ENCODE measurements around the gene ISYNA1. TPM values are rescaled to one million over a fixed set of nuclear protein-coding genes. Genes with fewer than 3 reads are reported as not detected.
A peak's percentile ranks its signal among the peaks of the same experiment; 100 is the strongest.

The ISYNA1 gene
- total and polyA plus RNA-seq, 10 donors = 31.7 to 82.3 (median 45.4) TPM

DNA sequence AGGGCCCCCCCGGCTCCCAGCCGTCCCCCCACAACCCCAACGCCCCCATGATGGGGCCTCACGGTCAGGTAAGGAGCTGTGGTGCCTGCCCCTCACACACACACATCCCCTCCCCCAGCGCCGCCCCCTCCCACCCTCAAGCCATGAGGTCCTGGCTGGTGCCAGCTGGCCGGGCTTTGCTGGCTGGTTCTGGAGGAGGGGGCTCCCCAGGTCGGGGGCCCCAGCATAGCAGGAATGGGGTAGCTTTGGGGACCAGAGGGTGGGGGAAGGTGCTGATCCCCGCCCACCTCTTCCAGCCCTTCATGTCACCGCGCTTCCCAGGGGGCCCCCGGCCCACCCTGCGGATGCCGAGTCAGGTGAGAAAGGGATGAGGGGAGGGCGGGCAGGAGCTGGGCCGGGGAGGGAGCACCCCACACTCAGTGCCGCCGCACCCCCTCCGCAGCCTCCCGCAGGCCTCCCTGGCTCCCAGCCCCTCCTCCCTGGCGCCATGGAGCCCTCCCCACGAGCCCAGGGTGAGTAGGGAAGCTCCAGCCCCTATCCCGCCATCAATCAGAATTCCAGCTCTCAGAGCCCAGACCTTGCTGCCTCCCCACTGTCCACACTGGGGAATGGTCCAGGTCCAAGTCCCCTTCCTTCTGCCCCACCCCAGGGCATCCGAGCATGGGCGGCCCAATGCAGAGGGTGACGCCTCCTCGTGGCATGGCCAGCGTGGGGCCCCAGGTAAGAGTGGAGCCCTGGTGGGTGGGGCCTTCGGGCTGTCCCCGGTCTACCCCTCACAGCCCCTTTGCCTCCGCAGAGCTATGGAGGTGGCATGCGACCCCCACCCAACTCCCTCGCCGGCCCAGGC lies 6.4 kb downstream of the ISYNA1 start:
- peak in 1 of 3 donors; percentile 42 for TF ChIP-seq POLR2AphosphoS5 (IDR thresholded peaks at IDR 0.05)
- TF ChIP-seq POLR2A (IDR thresholded peaks at IDR 0.05) = no peak

DNA sequence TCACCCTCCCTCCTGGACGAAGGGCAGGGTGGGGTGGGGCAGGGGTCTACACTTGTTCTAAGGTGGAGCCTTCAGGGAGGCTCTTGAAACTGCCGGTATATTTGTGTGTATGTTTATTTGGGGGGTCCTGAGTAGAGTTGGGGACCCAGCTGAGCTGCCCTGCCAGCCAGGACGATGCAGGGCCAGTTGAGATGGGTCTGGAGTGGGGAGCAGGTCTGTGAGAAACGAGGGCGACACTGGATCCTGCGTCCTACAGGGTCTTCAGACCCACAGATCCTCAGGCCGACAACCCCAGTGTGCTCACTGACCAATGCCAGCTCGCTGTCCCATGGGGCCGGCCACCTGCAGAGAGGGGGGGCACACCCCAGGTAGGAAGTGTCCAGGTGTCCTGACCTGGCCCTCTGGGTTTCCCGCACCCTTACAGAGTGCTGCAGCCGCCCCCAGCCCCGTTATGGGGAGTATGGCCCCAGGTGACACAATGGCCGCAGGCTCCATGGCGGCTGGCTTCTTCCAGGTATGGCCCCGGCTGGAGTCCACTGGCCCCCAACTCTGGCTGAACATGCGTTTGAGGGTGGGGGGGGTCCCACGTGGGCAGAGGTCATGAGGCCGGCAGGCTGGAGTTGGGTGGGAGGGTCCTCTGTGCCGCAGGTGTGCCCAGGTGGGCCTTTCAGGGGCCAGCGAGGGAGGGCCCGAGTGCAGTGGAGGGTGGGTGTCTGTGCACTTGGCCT lies 7.4 kb downstream of the ISYNA1 start:
- DNase-seq = no peak
- Histone ChIP-seq H3K9me3 (no peaks in the 10 kb centered on the region), H3K4me1 (peaks cover 25 to 99% (median 74%) of the 10 kb centered on the region in 6 donors), H3K27ac (peak overlapping the region in 3 of 8 donors; percentile 84 to 92 (median 90)), H3K4me3 (no peak overlapping the region), H3K27me3 (replicated peaks in 1 of 7) (peaks cover 0 to 25% (median 0%) of the 10 kb centered on the region in 7 donors), H3K36me3 (peaks cover 0 to 37% (median 1%) of the 10 kb centered on the region in 6 donors)
- 85 to 94% (median 88%) methylated on average over 16 to 21 of the region's 21 CpGs for WGBS, 5 donors
- intact Hi-C loops (cut with DNase I; ENCODE audit: low total_unique reads) = no loop called here
- TF ChIP-seq POLR2AphosphoS5 (IDR thresholded peaks at IDR 0.05) (peak in 2 of 3 donors; percentile 10 to 42), CTCF (IDR thresholded peaks at IDR 0.05 in 8 of 11, conservative IDR thresholded peaks at IDR 0.05 in 3 of 11) (no peak)

More for the DNA sequence above, 6.4 kb downstream of the ISYNA1 start:
- Histone ChIP-seq H3K9me3 (no peaks in the 10 kb centered on the region), H3K27ac (peak overlapping the region in 1 of 8 donors; percentile 90), H3K27me3 (replicated peaks in 1 of 7) (peaks cover 0 to 25% (median 0%) of the 10 kb centered on the region in 7 donors), H3K4me1 (peaks cover 29 to 99% (median 74%) of the 10 kb centered on the region in 6 donors), H3K4me3 (no peak overlapping the region), H3K36me3 (peaks cover 0 to 43% (median 2%) of the 10 kb centered on the region in 6 donors)
- intact Hi-C loops (cut with DNase I; ENCODE audit: low total_unique reads) = no loop called here
- WGBS, 5 donors = 85 to 91% (median 90%) methylated on average over 24 to 34 of the region's 34 CpGs
- peak; percentile 81 for DNase-seq

DNA sequence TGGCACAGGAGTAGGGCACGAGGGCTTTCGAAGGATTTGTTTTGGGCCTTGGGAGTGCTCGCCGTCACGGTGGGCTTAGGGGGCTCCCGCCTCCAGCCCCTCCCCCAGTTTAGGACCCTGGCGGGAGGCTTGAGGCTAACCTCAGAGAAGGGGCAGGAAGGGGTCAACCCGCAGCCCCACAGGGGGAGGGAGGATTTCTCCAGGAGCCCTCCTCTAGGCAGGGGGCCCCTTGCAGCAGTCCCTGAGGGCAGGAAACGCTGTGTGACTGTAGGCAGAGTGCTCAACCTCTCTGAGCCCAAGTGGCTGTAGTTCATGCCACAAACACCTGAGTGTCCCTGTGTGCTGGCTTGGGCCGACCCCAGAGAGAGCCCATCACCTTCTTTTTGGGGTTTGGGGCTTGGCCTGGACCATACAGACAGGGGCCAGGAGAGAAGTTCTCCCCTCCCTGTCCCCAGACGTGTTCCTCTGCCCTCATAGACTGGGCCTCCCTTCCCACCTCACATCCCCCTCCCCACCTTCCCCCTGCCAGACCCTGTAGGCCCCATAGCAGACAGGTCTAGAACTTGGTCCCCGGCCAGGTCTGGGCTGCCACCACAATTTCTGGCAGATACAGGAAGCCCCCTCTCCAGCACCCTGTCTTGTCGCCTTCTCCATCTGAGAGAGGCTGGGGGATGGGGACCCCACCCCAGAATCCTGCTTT lies 8.1 kb downstream of the ISYNA1 start:
- 19 to 32% (median 26%) methylated on average over 12 to 13 of the region's 13 CpGs for WGBS, 5 donors
- Histone ChIP-seq H3K4me1 (peaks cover 25 to 99% (median 76%) of the 10 kb centered on the region in 6 donors), H3K27me3 (replicated peaks in 1 of 7) (peaks cover 0 to 25% (median 0%) of the 10 kb centered on the region in 7 donors), H3K9me3 (no peaks in the 10 kb centered on the region), H3K4me3 (peak overlapping the region in 7 of 8 donors; percentile 45 to 78 (median 52)), H3K27ac (peak overlapping the region; percentile 55 to 92 (median 82)), H3K36me3 (peaks cover 0 to 30% (median 0%) of the 10 kb centered on the region in 6 donors)
- intact Hi-C loops (cut with DNase I; ENCODE audit: low total_unique reads) = no loop called here
- TF ChIP-seq POLR2A (IDR thresholded peaks at IDR 0.05) = no peak
- TF ChIP-seq POLR2AphosphoS5 (IDR thresholded peaks at IDR 0.05) = no peak
- no peak for TF ChIP-seq CTCF (IDR thresholded peaks at IDR 0.05 in 8 of 11, conservative IDR thresholded peaks at IDR 0.05 in 3 of 11)
- DNase-seq = no peak
